ENCODE data around the gene FHOD3.

- TF ChIP-seq, protein P1, sequence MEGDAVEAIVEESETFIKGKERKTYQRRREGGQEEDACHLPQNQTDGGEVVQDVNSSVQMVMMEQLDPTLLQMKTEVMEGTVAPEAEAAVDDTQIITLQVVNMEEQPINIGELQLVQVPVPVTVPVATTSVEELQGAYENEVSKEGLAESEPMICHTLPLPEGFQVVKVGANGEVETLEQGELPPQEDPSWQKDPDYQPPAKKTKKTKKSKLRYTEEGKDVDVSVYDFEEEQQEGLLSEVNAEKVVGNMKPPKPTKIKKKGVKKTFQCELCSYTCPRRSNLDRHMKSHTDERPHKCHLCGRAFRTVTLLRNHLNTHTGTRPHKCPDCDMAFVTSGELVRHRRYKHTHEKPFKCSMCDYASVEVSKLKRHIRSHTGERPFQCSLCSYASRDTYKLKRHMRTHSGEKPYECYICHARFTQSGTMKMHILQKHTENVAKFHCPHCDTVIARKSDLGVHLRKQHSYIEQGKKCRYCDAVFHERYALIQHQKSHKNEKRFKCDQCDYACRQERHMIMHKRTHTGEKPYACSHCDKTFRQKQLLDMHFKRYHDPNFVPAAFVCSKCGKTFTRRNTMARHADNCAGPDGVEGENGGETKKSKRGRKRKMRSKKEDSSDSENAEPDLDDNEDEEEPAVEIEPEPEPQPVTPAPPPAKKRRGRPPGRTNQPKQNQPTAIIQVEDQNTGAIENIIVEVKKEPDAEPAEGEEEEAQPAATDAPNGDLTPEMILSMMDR (IDR thresholded peaks at IDR 0.05): no peak
- no peak for TF ChIP-seq POLR2A (IDR thresholded peaks at IDR 0.05)
These were observed 15.6 kb upstream of the FHOD3 start for GRCh38 chr18:36281936-36282335.
